BE2C (cell line): Measurements from ENCODE around the gene NUMBL.

Experiments used
- DNase-seq: peaks from one replicate; pipeline ENCODE4 v3.0.0-alpha.2; 2020
- H3K27me3 ChIP-seq: fragments of 250-450 bp; sonication (Bioruptor Pico); 2 replicates; pipeline ENCODE4 v1.5.1; 2020; ENCODE audit warnings: mild to moderate bottlenecking
- H3K36me3 ChIP-seq: fragments of 250-450 bp; sonication (Bioruptor Pico); 2 replicates; pipeline ENCODE4 v1.5.1; 2020; ENCODE audit warnings: mild to moderate bottlenecking
- H3K4me1 ChIP-seq: fragments of 250-450 bp; sonication (Bioruptor Pico); 2 replicates; pipeline ENCODE4 v1.5.1; 2020
- H3K4me3 ChIP-seq: 2 replicates; pipeline ENCODE4 v1.5.1; 2011; ENCODE audit warnings: low read depth, low read length
- H3K9me3 ChIP-seq: fragments of 250-450 bp; sonication (Bioruptor Pico); 2 replicates; pipeline ENCODE4 v1.5.1; 2020
- CTCF ChIP-seq: IDR thresholded peaks from 2 replicates; pipeline ENCODE4 v1.5.1; 2012; ENCODE audit warnings: mild to moderate bottlenecking, low read depth, low read length

NUMBL gene

GRCh38 chr19:40689339-40690049 lies 957 bp downstream of the NUMBL start:
- peak; percentile 79 for DNase-seq
- no peaks in the 10 kb centered on the region for H3K9me3 ChIP-seq
- TF ChIP-seq CTCF, result no peak
- H3K36me3 ChIP-seq, result peaks cover 11% of the 10 kb centered on the region; the same call in 1 of the 2 replicates
- H3K27me3 ChIP-seq, result no peaks in the 10 kb centered on the region
- peak overlapping the region; percentile 82 for H3K4me3 ChIP-seq
- peaks cover 13% of the 10 kb centered on the region for H3K4me1 ChIP-seq

- Histone ChIP-seq H3K4me3 (peak overlapping the region; percentile 82), H3K36me3 (peaks cover 11% of the 10 kb centered on the region; the same call in 1 of the 2 replicates), H3K9me3 (no peaks in the 10 kb centered on the region), H3K27me3 (no peaks in the 10 kb centered on the region), H3K4me1 (peaks cover 13% of the 10 kb centered on the region)
- no peak for DNase-seq
- TF ChIP-seq CTCF, result no peak
Measured at GRCh38 chr19:40688987-40689338, 1.5 kb downstream of the NUMBL start.

GRCh38 chr19:40688309-40688708 lies 2.1 kb downstream of the NUMBL start:
- no peak for TF ChIP-seq CTCF
- Histone ChIP-seq H3K9me3 (no peaks in the 10 kb centered on the region), H3K4me3 (no peak overlapping the region), H3K4me1 (peaks cover 13% of the 10 kb centered on the region), H3K36me3 (peaks cover 11% of the 10 kb centered on the region; the same call in 1 of the 2 replicates), H3K27me3 (no peaks in the 10 kb centered on the region)
- no peak for DNase-seq

- Histone ChIP-seq H3K36me3 (peaks cover 13% of the 10 kb centered on the region; the same call in 1 of the 2 replicates), H3K4me1 (peaks cover 13% of the 10 kb centered on the region), H3K9me3 (no peaks in the 10 kb centered on the region), H3K27me3 (no peaks in the 10 kb centered on the region), H3K4me3 (no peak overlapping the region)
- TF ChIP-seq CTCF, result no peak
- DNase-seq, result no peak
Measured at GRCh38 chr19:40687525-40688016, 2.9 kb downstream of the NUMBL start.

GRCh38 chr19:40686882-40687524 lies 3.4 kb downstream of the NUMBL start:
- no peaks in the 10 kb centered on the region for H3K27me3 ChIP-seq
- TF ChIP-seq CTCF, result no peak

GRCh38 chr19:40685563-40685962 lies 4.9 kb downstream of the NUMBL start:
- TF ChIP-seq CTCF, result no peak
- Histone ChIP-seq H3K27me3 (no peaks in the 10 kb centered on the region), H3K36me3 (peaks cover 26% of the 10 kb centered on the region), H3K4me1 (no peaks in the 10 kb centered on the region; the same call in 1 of the 2 replicates), H3K9me3 (no peaks in the 10 kb centered on the region), H3K4me3 (no peak overlapping the region)
- DNase-seq, result no peak

More at GRCh38 chr19:40686882-40687524, 3.4 kb downstream of the NUMBL start:
- H3K4me1 ChIP-seq, result peaks cover 13% of the 10 kb centered on the region
- no peak for DNase-seq
- no peaks in the 10 kb centered on the region for H3K9me3 ChIP-seq
- H3K4me3 ChIP-seq, result no peak overlapping the region
- H3K36me3 ChIP-seq, result peaks cover 17% of the 10 kb centered on the region
